Measurements from ENCODE around the gene PPP6R2. TPM values are rescaled to one million over a fixed set of nuclear protein-coding genes. Genes with fewer than 3 reads are reported as not detected.

PPP6R2 gene
- polyA plus RNA-seq, 1 donor from 2014 or later, result 85.4 TPM

- peak overlapping the region; percentile 16 for H3K9ac ChIP-seq (ENCODE audit: low read length)
- no peaks in the 10 kb centered on the region for H4K20me1 ChIP-seq (ENCODE audit: insufficient read depth)
- no peaks in the 10 kb centered on the region for H3K27me3 ChIP-seq (ENCODE audit: insufficient read depth, low read depth, low read length)
- H3K9me3 ChIP-seq (ENCODE audit: low read length), result no peaks in the 10 kb centered on the region
- H2AFZ ChIP-seq (ENCODE audit: low read depth, low read length), result no peak overlapping the region
- peak overlapping the region; percentile 55 for H3K4me3 ChIP-seq (ENCODE audit: low read length)
- H3K4me2 ChIP-seq (ENCODE audit: low read length), result no peak overlapping the region
- H3F3A ChIP-seq (ENCODE audit: insufficient read depth, low read length, poor library complexity, severe bottlenecking), result no peaks in the 10 kb centered on the region
- H3K9me2 ChIP-seq (ENCODE audit: insufficient read depth, low read length), result no peaks in the 10 kb centered on the region
- H3K36me3 ChIP-seq (ENCODE audit: insufficient read depth, low read length), result no peaks in the 10 kb centered on the region
- TF ChIP-seq POLR2AphosphoS5 (IDR thresholded peaks at IDR 0.05), result no peak
- TF ChIP-seq TAF1 (IDR thresholded peaks at IDR 0.05; ENCODE audit: low read depth), result no peak
- TF ChIP-seq EZH2 (IDR thresholded peaks at IDR 0.05; ENCODE audit: borderline replicate concordance, insufficient read depth, low read length, poor library complexity, severe bottlenecking), result no peak
- no peak for TF ChIP-seq RAD21 (conservative IDR thresholded peaks at IDR 0.05)
- TF ChIP-seq CTCF (IDR thresholded peaks at IDR 0.05; ENCODE audit: poor library complexity, severe bottlenecking), result no peak
- TF ChIP-seq, protein P1, sequence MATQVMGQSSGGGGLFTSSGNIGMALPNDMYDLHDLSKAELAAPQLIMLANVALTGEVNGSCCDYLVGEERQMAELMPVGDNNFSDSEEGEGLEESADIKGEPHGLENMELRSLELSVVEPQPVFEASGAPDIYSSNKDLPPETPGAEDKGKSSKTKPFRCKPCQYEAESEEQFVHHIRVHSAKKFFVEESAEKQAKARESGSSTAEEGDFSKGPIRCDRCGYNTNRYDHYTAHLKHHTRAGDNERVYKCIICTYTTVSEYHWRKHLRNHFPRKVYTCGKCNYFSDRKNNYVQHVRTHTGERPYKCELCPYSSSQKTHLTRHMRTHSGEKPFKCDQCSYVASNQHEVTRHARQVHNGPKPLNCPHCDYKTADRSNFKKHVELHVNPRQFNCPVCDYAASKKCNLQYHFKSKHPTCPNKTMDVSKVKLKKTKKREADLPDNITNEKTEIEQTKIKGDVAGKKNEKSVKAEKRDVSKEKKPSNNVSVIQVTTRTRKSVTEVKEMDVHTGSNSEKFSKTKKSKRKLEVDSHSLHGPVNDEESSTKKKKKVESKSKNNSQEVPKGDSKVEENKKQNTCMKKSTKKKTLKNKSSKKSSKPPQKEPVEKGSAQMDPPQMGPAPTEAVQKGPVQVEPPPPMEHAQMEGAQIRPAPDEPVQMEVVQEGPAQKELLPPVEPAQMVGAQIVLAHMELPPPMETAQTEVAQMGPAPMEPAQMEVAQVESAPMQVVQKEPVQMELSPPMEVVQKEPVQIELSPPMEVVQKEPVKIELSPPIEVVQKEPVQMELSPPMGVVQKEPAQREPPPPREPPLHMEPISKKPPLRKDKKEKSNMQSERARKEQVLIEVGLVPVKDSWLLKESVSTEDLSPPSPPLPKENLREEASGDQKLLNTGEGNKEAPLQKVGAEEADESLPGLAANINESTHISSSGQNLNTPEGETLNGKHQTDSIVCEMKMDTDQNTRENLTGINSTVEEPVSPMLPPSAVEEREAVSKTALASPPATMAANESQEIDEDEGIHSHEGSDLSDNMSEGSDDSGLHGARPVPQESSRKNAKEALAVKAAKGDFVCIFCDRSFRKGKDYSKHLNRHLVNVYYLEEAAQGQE (IDR thresholded peaks at IDR 0.05; ENCODE audit: borderline replicate concordance), result no peak
- no peak for TF ChIP-seq SMC3 (conservative IDR thresholded peaks at IDR 0.05; ENCODE audit: poor library complexity)
- no peak for TF ChIP-seq MXI1 (conservative IDR thresholded peaks at IDR 0.05; ENCODE audit: poor library complexity, severe bottlenecking)
- TF ChIP-seq EP300 (conservative IDR thresholded peaks at IDR 0.05; ENCODE audit: poor library complexity, severe bottlenecking), result no peak
- peaks cover 12% of the 10 kb centered on the region for H3K79me2 ChIP-seq (replicated peaks; ENCODE audit: insufficient read depth, low read length)
- no peak overlapping the region for H3K27ac ChIP-seq (ENCODE audit: low read length)
Measured at GRCh38 chr22:50346470-50346869, 3.3 kb downstream of the PPP6R2 start.

DNA sequence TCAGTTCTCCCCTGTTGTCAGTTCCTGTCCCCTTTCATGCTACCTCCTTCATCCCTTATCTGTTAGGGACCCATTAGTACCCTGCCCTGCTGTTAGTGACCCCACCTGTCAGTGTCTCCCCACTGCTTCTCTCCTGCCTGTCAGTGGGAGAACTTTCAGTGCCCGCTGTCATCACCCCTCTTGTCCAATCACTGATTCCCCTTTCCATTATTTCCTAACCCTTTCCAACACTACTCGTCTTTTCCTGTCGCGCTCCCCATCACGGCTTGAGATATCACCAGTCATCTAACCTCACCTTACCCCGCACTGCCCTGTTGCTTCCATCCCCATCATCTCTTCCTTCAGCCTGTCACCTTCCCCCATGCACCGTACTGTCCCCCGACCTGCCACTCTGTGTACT is 4.0 kb downstream of the PPP6R2 start:
- no peaks in the 10 kb centered on the region for H3K9me3 ChIP-seq (ENCODE audit: low read length)
- H4K20me1 ChIP-seq (ENCODE audit: insufficient read depth), result no peaks in the 10 kb centered on the region
- no peaks in the 10 kb centered on the region for H3K36me3 ChIP-seq (ENCODE audit: insufficient read depth, low read length)
- H3K27me3 ChIP-seq (ENCODE audit: insufficient read depth, low read depth, low read length), result no peaks in the 10 kb centered on the region
- peak overlapping the region; percentile 16 for H3K9ac ChIP-seq (ENCODE audit: low read length)
- no peak overlapping the region for H3K4me2 ChIP-seq (ENCODE audit: low read length)
- no peaks in the 10 kb centered on the region for H3F3A ChIP-seq (ENCODE audit: insufficient read depth, low read length, poor library complexity, severe bottlenecking)
- H3K27ac ChIP-seq (ENCODE audit: low read length), result no peak overlapping the region
- H3K79me2 ChIP-seq (replicated peaks; ENCODE audit: insufficient read depth, low read length), result peaks cover 12% of the 10 kb centered on the region
- peak overlapping the region; percentile 55 for H3K4me3 ChIP-seq (ENCODE audit: low read length)
- TF ChIP-seq EZH2 (IDR thresholded peaks at IDR 0.05; ENCODE audit: borderline replicate concordance, insufficient read depth, low read length, poor library complexity, severe bottlenecking) (no peak), POLR2AphosphoS5 (IDR thresholded peaks at IDR 0.05) (no peak), RAD21 (conservative IDR thresholded peaks at IDR 0.05) (no peak), TAF1 (IDR thresholded peaks at IDR 0.05; ENCODE audit: low read depth) (no peak), EP300 (conservative IDR thresholded peaks at IDR 0.05; ENCODE audit: poor library complexity, severe bottlenecking) (no peak), SMC3 (conservative IDR thresholded peaks at IDR 0.05; ENCODE audit: poor library complexity) (no peak), CTCF (IDR thresholded peaks at IDR 0.05; ENCODE audit: poor library complexity, severe bottlenecking) (no peak), MXI1 (conservative IDR thresholded peaks at IDR 0.05; ENCODE audit: poor library complexity, severe bottlenecking) (no peak)
- TF ChIP-seq, protein P1 (IDR thresholded peaks at IDR 0.05; ENCODE audit: borderline replicate concordance), result no peak
- no peaks in the 10 kb centered on the region for H3K9me2 ChIP-seq (ENCODE audit: insufficient read depth, low read length)
- no peak overlapping the region for H2AFZ ChIP-seq (ENCODE audit: low read depth, low read length)

Measured in neural cell (in vitro differentiated cells).